Activated T-helper 2 cell treated with anti-CD3 and anti-CD28 coated beads, Interferon-gamma antibody, Interleukin-2, Interleukin-4, amounts not matched to agents 10 μg/mL and 5 μg/mL and 100 μg/mL, durations not matched to agents 14 hours and 24 hours and 36 hours (primary cell): ENCODE measurements around the gene ABCA1. TPM values are rescaled to one million over a fixed set of nuclear protein-coding genes. Genes with fewer than 3 reads are reported as not detected.

Experiments used
- DNase-seq: peaks from one replicate; pipeline ENCODE4 v3.0.0; 2021; ENCODE audit warnings: low spot score
- H3K27ac Mint-ChIP-seq: one replicate; pipeline ENCODE4 v1.8.0; 2021; ENCODE audit warnings: mixed read lengths
- H3K27me3 Mint-ChIP-seq: one replicate; pipeline ENCODE4 v1.8.0; 2021; ENCODE audit warnings: low read depth, mixed read lengths
- H3K36me3 Mint-ChIP-seq: one replicate; pipeline ENCODE4 v1.8.0; 2021; ENCODE audit warnings: low read depth, mixed read lengths
- H3K4me1 Mint-ChIP-seq: one replicate; pipeline ENCODE4 v1.8.0; 2021; ENCODE audit warnings: low read depth, mixed read lengths
- H3K4me3 Mint-ChIP-seq: one replicate; pipeline ENCODE4 v1.8.0; 2021; ENCODE audit warnings: low read depth, mild to moderate bottlenecking, moderate library complexity, mixed read lengths
- H3K9me3 Mint-ChIP-seq: one replicate; pipeline ENCODE4 v1.8.0; 2021; ENCODE audit warnings: mixed read lengths
- intact Hi-C: fragments of 100-400 bp; cut with micrococcal nuclease; formaldehyde crosslinking; loops from one replicate; pipeline ENCODE4 v1.15.1; 2023
- total RNA-seq: library from RNA; stranded (reverse); gene quantifications from 2 replicates; pipeline ENCODE4 v1.2.3, GENCODE V29; 2022

The ABCA1 gene
- total RNA-seq, 1 donor from 2014 or later, result 0.14 TPM

GRCh38 chr9:104872656-104873488 lies 55.1 kb downstream of the ABCA1 start:
- H3K27ac Mint-ChIP-seq, result no peak overlapping the region
- intact Hi-C loops, result no loop called here
- H3K36me3 Mint-ChIP-seq, result no peaks in the 10 kb centered on the region
- no peaks in the 10 kb centered on the region for H3K4me1 Mint-ChIP-seq
- no peak overlapping the region for H3K4me3 Mint-ChIP-seq
- no peaks in the 10 kb centered on the region for H3K9me3 Mint-ChIP-seq
- H3K27me3 Mint-ChIP-seq, result peaks cover 5% of the 10 kb centered on the region
- no peak for DNase-seq

- Mint-ChIP-seq H3K36me3 (no peaks in the 10 kb centered on the region), H3K27me3 (peaks cover 5% of the 10 kb centered on the region), H3K4me3 (no peak overlapping the region), H3K27ac (no peak overlapping the region), H3K9me3 (no peaks in the 10 kb centered on the region), H3K4me1 (no peaks in the 10 kb centered on the region)
- DNase-seq, result no peak
- intact Hi-C loops, result no loop called here
Observed at GRCh38 chr9:104871961-104872527, 55.9 kb downstream of the ABCA1 start.

- no peaks in the 10 kb centered on the region for H3K9me3 Mint-ChIP-seq
- H3K4me1 Mint-ChIP-seq, result no peaks in the 10 kb centered on the region
- intact Hi-C loops, result no loop called here
- H3K4me3 Mint-ChIP-seq, result no peak overlapping the region
- no peak for DNase-seq
- H3K27ac Mint-ChIP-seq, result no peak overlapping the region
- no peaks in the 10 kb centered on the region for H3K36me3 Mint-ChIP-seq
- peaks cover 5% of the 10 kb centered on the region for H3K27me3 Mint-ChIP-seq
Observed at GRCh38 chr9:104869811-104870210, 58.1 kb downstream of the ABCA1 start.

- H3K4me3 Mint-ChIP-seq, result no peak overlapping the region
- H3K27ac Mint-ChIP-seq, result no peak overlapping the region
- intact Hi-C loops, result no loop called here
Observed at GRCh38 chr9:104868687-104869404, 59.1 kb downstream of the ABCA1 start.

GRCh38 chr9:104868303-104868686 lies 59.7 kb downstream of the ABCA1 start:
- H3K36me3 Mint-ChIP-seq, result no peaks in the 10 kb centered on the region
- intact Hi-C loops, result no loop called here

More at GRCh38 chr9:104868687-104869404, 59.1 kb downstream of the ABCA1 start:
- no peaks in the 10 kb centered on the region for H3K36me3 Mint-ChIP-seq
- no peak for DNase-seq
- H3K9me3 Mint-ChIP-seq, result no peaks in the 10 kb centered on the region
- peaks cover 5% of the 10 kb centered on the region for H3K27me3 Mint-ChIP-seq
- no peaks in the 10 kb centered on the region for H3K4me1 Mint-ChIP-seq

GRCh38 chr9:104866191-104866590 lies 61.8 kb downstream of the ABCA1 start:
- Mint-ChIP-seq H3K4me3 (no peak overlapping the region), H3K27ac (no peak overlapping the region), H3K36me3 (no peaks in the 10 kb centered on the region), H3K9me3 (no peaks in the 10 kb centered on the region), H3K27me3 (no peaks in the 10 kb centered on the region), H3K4me1 (no peaks in the 10 kb centered on the region)
- intact Hi-C loops, result no loop called here
- no peak for DNase-seq

More at GRCh38 chr9:104868303-104868686, 59.7 kb downstream of the ABCA1 start:
- peaks cover 5% of the 10 kb centered on the region for H3K27me3 Mint-ChIP-seq
- no peaks in the 10 kb centered on the region for H3K9me3 Mint-ChIP-seq
- H3K27ac Mint-ChIP-seq, result no peak overlapping the region
- no peaks in the 10 kb centered on the region for H3K4me1 Mint-ChIP-seq
- no peak overlapping the region for H3K4me3 Mint-ChIP-seq
- DNase-seq, result no peak

GRCh38 chr9:104864675-104865104 lies 63.3 kb downstream of the ABCA1 start:
- Mint-ChIP-seq H3K4me3 (no peak overlapping the region), H3K9me3 (no peaks in the 10 kb centered on the region), H3K4me1 (no peaks in the 10 kb centered on the region), H3K36me3 (no peaks in the 10 kb centered on the region), H3K27ac (no peak overlapping the region), H3K27me3 (no peaks in the 10 kb centered on the region)
- intact Hi-C loops, result no loop called here
- DNase-seq, result no peak

GRCh38 chr9:104863180-104863883 lies 64.6 kb downstream of the ABCA1 start:
- no peak overlapping the region for H3K27ac Mint-ChIP-seq
- H3K36me3 Mint-ChIP-seq, result no peaks in the 10 kb centered on the region
- DNase-seq, result peak; percentile 11
- no peaks in the 10 kb centered on the region for H3K27me3 Mint-ChIP-seq
- no peaks in the 10 kb centered on the region for H3K9me3 Mint-ChIP-seq
- no peaks in the 10 kb centered on the region for H3K4me1 Mint-ChIP-seq
- H3K4me3 Mint-ChIP-seq, result no peak overlapping the region
- intact Hi-C loops, result loop anchor here (1.0 to 2.0 kb wide), 2 partner anchors 294 to 551 kb away; no protein-coding TSS in a partner anchor

- H3K27me3 Mint-ChIP-seq, result no peaks in the 10 kb centered on the region
Observed at GRCh38 chr9:104861397-104861796, 66.6 kb downstream of the ABCA1 start.

GRCh38 chr9:104860263-104860662 lies 67.7 kb downstream of the ABCA1 start:
- DNase-seq, result no peak
- Mint-ChIP-seq H3K36me3 (no peaks in the 10 kb centered on the region), H3K4me3 (no peak overlapping the region), H3K27ac (no peak overlapping the region), H3K27me3 (no peaks in the 10 kb centered on the region), H3K9me3 (no peaks in the 10 kb centered on the region), H3K4me1 (no peaks in the 10 kb centered on the region)
- intact Hi-C loops, result no loop called here

More at GRCh38 chr9:104861397-104861796, 66.6 kb downstream of the ABCA1 start:
- no peak for DNase-seq
- Mint-ChIP-seq H3K4me3 (no peak overlapping the region), H3K9me3 (no peaks in the 10 kb centered on the region), H3K36me3 (no peaks in the 10 kb centered on the region), H3K27ac (no peak overlapping the region), H3K4me1 (no peaks in the 10 kb centered on the region)
- intact Hi-C loops, result no loop called here

GRCh38 chr9:104858846-104859245 lies 69.1 kb downstream of the ABCA1 start:
- Mint-ChIP-seq H3K36me3 (no peaks in the 10 kb centered on the region), H3K27ac (no peak overlapping the region), H3K4me1 (no peaks in the 10 kb centered on the region), H3K9me3 (no peaks in the 10 kb centered on the region), H3K27me3 (no peaks in the 10 kb centered on the region), H3K4me3 (no peak overlapping the region)
- intact Hi-C loops, result no loop called here
- DNase-seq, result no peak

GRCh38 chr9:104858271-104858670 lies 69.7 kb downstream of the ABCA1 start:
- H3K4me1 Mint-ChIP-seq, result no peaks in the 10 kb centered on the region
- H3K27ac Mint-ChIP-seq, result no peak overlapping the region
- no peak overlapping the region for H3K4me3 Mint-ChIP-seq

More at GRCh38 chr9:104858271-104858670, 69.7 kb downstream of the ABCA1 start:
- peaks cover 1% of the 10 kb centered on the region for H3K27me3 Mint-ChIP-seq
- intact Hi-C loops, result no loop called here
- H3K9me3 Mint-ChIP-seq, result no peaks in the 10 kb centered on the region
- DNase-seq, result no peak
- no peaks in the 10 kb centered on the region for H3K36me3 Mint-ChIP-seq
